Measurements from ENCODE around the gene SARDH. TPM values are rescaled to one million over a fixed set of nuclear protein-coding genes. Genes with fewer than 3 reads are reported as not detected.
"Not testable (repeated sequence)": the region's sequence is repeated elsewhere in the genome, so short reads cannot be mapped to it uniquely, and the experiment has no call there.

SARDH gene
- total RNA-seq, 1 experiment from 2014 or later: 5.6 TPM

DNA sequence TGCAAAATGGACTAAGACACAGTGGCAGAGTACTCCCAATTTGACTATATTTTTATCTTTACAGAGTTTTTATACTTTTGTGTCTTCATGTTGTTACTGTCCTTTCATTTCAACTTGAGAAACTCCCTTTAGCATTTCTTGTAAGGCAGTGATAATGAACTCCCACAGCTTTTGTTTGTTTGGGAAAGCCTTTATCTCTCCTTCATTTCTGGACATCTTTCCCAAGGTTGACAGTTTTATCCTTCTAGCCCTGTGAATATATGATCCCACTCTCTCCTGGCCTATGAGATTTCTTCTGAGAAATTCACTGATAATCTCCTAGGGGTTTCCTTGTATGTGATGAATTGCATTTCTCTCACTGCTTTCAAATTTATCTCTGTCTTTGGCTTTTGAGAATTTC lies 9.2 kb upstream of the SARDH start (continued):
- TF ChIP-seq, protein P1, sequence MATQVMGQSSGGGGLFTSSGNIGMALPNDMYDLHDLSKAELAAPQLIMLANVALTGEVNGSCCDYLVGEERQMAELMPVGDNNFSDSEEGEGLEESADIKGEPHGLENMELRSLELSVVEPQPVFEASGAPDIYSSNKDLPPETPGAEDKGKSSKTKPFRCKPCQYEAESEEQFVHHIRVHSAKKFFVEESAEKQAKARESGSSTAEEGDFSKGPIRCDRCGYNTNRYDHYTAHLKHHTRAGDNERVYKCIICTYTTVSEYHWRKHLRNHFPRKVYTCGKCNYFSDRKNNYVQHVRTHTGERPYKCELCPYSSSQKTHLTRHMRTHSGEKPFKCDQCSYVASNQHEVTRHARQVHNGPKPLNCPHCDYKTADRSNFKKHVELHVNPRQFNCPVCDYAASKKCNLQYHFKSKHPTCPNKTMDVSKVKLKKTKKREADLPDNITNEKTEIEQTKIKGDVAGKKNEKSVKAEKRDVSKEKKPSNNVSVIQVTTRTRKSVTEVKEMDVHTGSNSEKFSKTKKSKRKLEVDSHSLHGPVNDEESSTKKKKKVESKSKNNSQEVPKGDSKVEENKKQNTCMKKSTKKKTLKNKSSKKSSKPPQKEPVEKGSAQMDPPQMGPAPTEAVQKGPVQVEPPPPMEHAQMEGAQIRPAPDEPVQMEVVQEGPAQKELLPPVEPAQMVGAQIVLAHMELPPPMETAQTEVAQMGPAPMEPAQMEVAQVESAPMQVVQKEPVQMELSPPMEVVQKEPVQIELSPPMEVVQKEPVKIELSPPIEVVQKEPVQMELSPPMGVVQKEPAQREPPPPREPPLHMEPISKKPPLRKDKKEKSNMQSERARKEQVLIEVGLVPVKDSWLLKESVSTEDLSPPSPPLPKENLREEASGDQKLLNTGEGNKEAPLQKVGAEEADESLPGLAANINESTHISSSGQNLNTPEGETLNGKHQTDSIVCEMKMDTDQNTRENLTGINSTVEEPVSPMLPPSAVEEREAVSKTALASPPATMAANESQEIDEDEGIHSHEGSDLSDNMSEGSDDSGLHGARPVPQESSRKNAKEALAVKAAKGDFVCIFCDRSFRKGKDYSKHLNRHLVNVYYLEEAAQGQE (IDR thresholded peaks at IDR 0.05; ENCODE audit: low read depth): no peak
- no peak for TF ChIP-seq EZH2 (IDR thresholded peaks at IDR 0.05)
- TF ChIP-seq EGR1 (IDR thresholded peaks at IDR 0.05; ENCODE audit: low read depth): no peak
- no peak for TF ChIP-seq EZH2phosphoT487 (IDR thresholded peaks at IDR 0.05; ENCODE audit: borderline replicate concordance)
- TF ChIP-seq FOSL1 (IDR thresholded peaks at IDR 0.05; ENCODE audit: low read depth): no peak
- no peak for TF ChIP-seq SIN3A (IDR thresholded peaks at IDR 0.05; ENCODE audit: low read depth)
- TF ChIP-seq RAD21 (IDR thresholded peaks at IDR 0.05; ENCODE audit: low read depth): no peak
- TF ChIP-seq SP1 (IDR thresholded peaks at IDR 0.05; ENCODE audit: low read depth): no peak
- TF ChIP-seq CBX3 (IDR thresholded peaks at IDR 0.05; ENCODE audit: low read depth): no peak
- TF ChIP-seq, protein P2, sequence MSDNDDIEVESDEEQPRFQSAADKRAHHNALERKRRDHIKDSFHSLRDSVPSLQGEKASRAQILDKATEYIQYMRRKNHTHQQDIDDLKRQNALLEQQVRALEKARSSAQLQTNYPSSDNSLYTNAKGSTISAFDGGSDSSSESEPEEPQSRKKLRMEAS (IDR thresholded peaks at IDR 0.05): no peak
- no peak for TF ChIP-seq YY1 (IDR thresholded peaks at IDR 0.05; ENCODE audit: extremely low read depth, insufficient replicate concordance, low read depth, low read length)
- no peak for TF ChIP-seq JUND (IDR thresholded peaks at IDR 0.05)

DNA sequence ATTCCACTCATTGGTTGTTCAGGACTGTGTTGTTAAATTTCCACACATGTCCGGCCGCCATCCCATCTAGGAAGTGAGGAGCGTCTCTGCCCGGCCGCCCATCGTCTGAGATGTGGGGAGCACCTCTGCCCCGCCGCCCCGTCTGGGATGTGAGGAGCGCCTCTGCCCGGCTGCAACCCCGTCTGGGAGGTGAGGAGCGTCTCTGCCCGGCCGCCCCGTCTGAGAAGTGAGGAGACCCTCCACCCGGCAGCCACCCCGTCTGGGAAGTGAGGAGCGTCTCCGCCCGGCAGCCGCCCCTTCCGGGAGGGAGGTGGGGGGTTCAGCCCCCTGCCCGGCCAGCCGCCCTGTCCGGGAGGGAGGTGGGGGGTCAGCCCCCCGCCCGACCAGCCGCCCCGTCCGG lies 6.4 kb upstream of the SARDH start:
- H3K79me2 ChIP-seq (ENCODE audit: insufficient read depth, low read length); CTCF ChIA-PET; H4K20me1 ChIP-seq (ENCODE audit: insufficient read depth); H3K27ac ChIP-seq (ENCODE audit: low read depth, low read length); BruUV-seq (replicated peaks); DNase-seq (ENCODE audit: low read depth, low spot score); H3K4me1 ChIP-seq (ENCODE audit: control insufficient read depth in 1 of 2, insufficient read depth in 2 of 2, low read length in 2 of 2); RAD21 ChIA-PET (ENCODE audit: low non-redundant PET in 1 of 2, low total read pairs in 2 of 2, uncharacterized antibody in 2 of 2, unreplicated experiment in 2 of 2); H3K9me2 ChIP-seq (ENCODE audit: insufficient read depth); H3K9ac ChIP-seq (ENCODE audit: low read length); ATAC-seq; POLR2A ChIA-PET; H3K9me3 ChIP-seq (ENCODE audit: control insufficient read depth in 1 of 2, insufficient read depth in 1 of 2, low read depth in 1 of 2, low read length in 2 of 2); H3K4me2 ChIP-seq (ENCODE audit: low read length); H2AFZ ChIP-seq (ENCODE audit: low read depth, low read length, poor library complexity, severe bottlenecking); H3K4me3 ChIP-seq (replicated peaks in 1 of 2; ENCODE audit: low read depth in 1 of 2, low read length in 2 of 2); H3K36me3 ChIP-seq (ENCODE audit: control insufficient read depth in 1 of 2, insufficient read depth in 2 of 2, low read length in 2 of 2): not testable (repeated sequence)
- intact Hi-C loops (cut with micrococcal nuclease): loop anchor here (5.0 kb wide), 1 partner anchor 248 kb away; the partner anchor contains the start of gene VAV2
- peaks cover 16% of the 10 kb centered on the region; the same call in 1 of the 2 replicates for H3K27me3 ChIP-seq (ENCODE audit: insufficient read depth, low read length)

Measured in HCT116 (cell line).